ENCODE results near the gene STK16.

- TF ChIP-seq CTCF (IDR thresholded peaks at IDR 0.05) (no peak), POLR2AphosphoS5 (IDR thresholded peaks at IDR 0.05) (no peak)
These were observed 46.1 kb downstream of the STK16 start for GRCh38 chr2:219291394-219291793.

Data from breast epithelium (tissue), 3 donors.